BE2C (cell line): ENCODE data around the gene DMRTB1.

Source experiments
- DNase-seq: peaks from one replicate; pipeline ENCODE4 v3.0.0-alpha.2; 2020
- H3K27me3 ChIP-seq: fragments of 250-450 bp; sonication (Bioruptor Pico); 2 replicates; pipeline ENCODE4 v1.5.1; 2020; ENCODE audit warnings: mild to moderate bottlenecking
- H3K36me3 ChIP-seq: fragments of 250-450 bp; sonication (Bioruptor Pico); 2 replicates; pipeline ENCODE4 v1.5.1; 2020; ENCODE audit warnings: mild to moderate bottlenecking
- H3K4me1 ChIP-seq: fragments of 250-450 bp; sonication (Bioruptor Pico); 2 replicates; pipeline ENCODE4 v1.5.1; 2020
- H3K4me3 ChIP-seq: 2 replicates; pipeline ENCODE4 v1.5.1; 2011; ENCODE audit warnings: low read depth, low read length
- H3K9me3 ChIP-seq: fragments of 250-450 bp; sonication (Bioruptor Pico); 2 replicates; pipeline ENCODE4 v1.5.1; 2020
- CTCF ChIP-seq: IDR thresholded peaks from 2 replicates; pipeline ENCODE4 v1.5.1; 2012; ENCODE audit warnings: mild to moderate bottlenecking, low read depth, low read length

Gene DMRTB1

GRCh38 chr1:53412285-53413174, 46.7 kb upstream of the DMRTB1 start:
- peaks cover 7% of the 10 kb centered on the region for H3K4me1 ChIP-seq
- TF ChIP-seq CTCF: no peak
- H3K36me3 ChIP-seq: no peaks in the 10 kb centered on the region
- no peak overlapping the region for H3K4me3 ChIP-seq
- DNase-seq: no peak
- H3K27me3 ChIP-seq: no peaks in the 10 kb centered on the region
- no peaks in the 10 kb centered on the region for H3K9me3 ChIP-seq

GRCh38 chr1:53413175-53414001, 45.8 kb upstream of the DMRTB1 start:
- no peaks in the 10 kb centered on the region for H3K9me3 ChIP-seq
- TF ChIP-seq CTCF: no peak
- H3K4me1 ChIP-seq: peaks cover 7% of the 10 kb centered on the region
- no peak for DNase-seq
- no peak overlapping the region for H3K4me3 ChIP-seq
- H3K27me3 ChIP-seq: no peaks in the 10 kb centered on the region
- no peaks in the 10 kb centered on the region for H3K36me3 ChIP-seq

- TF ChIP-seq CTCF: no peak
- H3K4me3 ChIP-seq: no peak overlapping the region
- peaks cover 3% of the 10 kb centered on the region for H3K4me1 ChIP-seq
- H3K9me3 ChIP-seq: no peaks in the 10 kb centered on the region
- DNase-seq: no peak
- H3K36me3 ChIP-seq: no peaks in the 10 kb centered on the region
- no peaks in the 10 kb centered on the region for H3K27me3 ChIP-seq
Observed at GRCh38 chr1:53414632-53415031, 44.6 kb upstream of the DMRTB1 start.

- TF ChIP-seq CTCF: no peak
- DNase-seq: no peak
- Histone ChIP-seq H3K4me1 (peaks cover 3% of the 10 kb centered on the region), H3K4me3 (no peak overlapping the region), H3K27me3 (no peaks in the 10 kb centered on the region), H3K9me3 (no peaks in the 10 kb centered on the region), H3K36me3 (no peaks in the 10 kb centered on the region)
Observed at GRCh38 chr1:53415432-53415831, 43.8 kb upstream of the DMRTB1 start.

- Histone ChIP-seq H3K4me3 (no peak overlapping the region), H3K36me3 (no peaks in the 10 kb centered on the region), H3K4me1 (no peaks in the 10 kb centered on the region), H3K9me3 (no peaks in the 10 kb centered on the region), H3K27me3 (no peaks in the 10 kb centered on the region)
- no peak for TF ChIP-seq CTCF
- no peak for DNase-seq
Observed at GRCh38 chr1:53416269-53416813, 42.9 kb upstream of the DMRTB1 start.

GRCh38 chr1:53417074-53417511, 42.1 kb upstream of the DMRTB1 start:
- TF ChIP-seq CTCF: no peak
- Histone ChIP-seq H3K4me3 (no peak overlapping the region), H3K9me3 (no peaks in the 10 kb centered on the region), H3K36me3 (no peaks in the 10 kb centered on the region), H3K27me3 (no peaks in the 10 kb centered on the region), H3K4me1 (no peaks in the 10 kb centered on the region)
- DNase-seq: no peak
